Thoracic aorta (tissue), 2 donors: ENCODE results near the gene ALG10. TPM values are rescaled to one million over a fixed set of nuclear protein-coding genes. Genes with fewer than 3 reads are reported as not detected.

Experiments used
- ATAC-seq: fragments of 150-250 bp; one replicate; pipeline ENCODE4 v1.8.0; 2017; ENCODE audit warnings: low read depth; ENCODE audit not compliant: insufficient number of reproducible peaks, low FRiP score
- DNase-seq: peaks from one replicate; pipeline ENCODE4 v3.0.0-alpha.2; 2020; ENCODE audit warnings: low spot score
- H3K27ac ChIP-seq, 2 donors: fragments of 200-600 bp; sonication (generic); 1 replicate in 1 of 2; 2 replicates in 1 of 2; pipeline ENCODE4 v1.5.1; 2016; ENCODE audit warnings: mild to moderate bottlenecking in 2 of 2, moderate library complexity in 2 of 2
- H3K27me3 ChIP-seq: fragments of 200-600 bp; sonication (generic); replicated peaks from 2 replicates; pipeline ENCODE4 v1.6.0; 2016; ENCODE audit warnings: mild to moderate bottlenecking; ENCODE audit not compliant: insufficient read depth
- H3K36me3 ChIP-seq: fragments of 200-600 bp; sonication (generic); one replicate; pipeline ENCODE4 v1.5.1; 2016
- H3K4me1 ChIP-seq, 2 donors: fragments of 200-600 bp; sonication (generic); 1 replicate in 1 of 2; 2 replicates in 1 of 2; pipeline versions ENCODE4 v1.5.1 to v1.6.0; 2016; ENCODE audit warnings: low read depth in 2 of 2, mild to moderate bottlenecking in 1 of 2; ENCODE audit not compliant: control insufficient read depth in 1 of 2
- H3K4me3 ChIP-seq: fragments of 200-600 bp; sonication (generic); 2 replicates; pipeline ENCODE4 v1.5.1; 2016; ENCODE audit warnings: mild to moderate bottlenecking
- H3K9me3 ChIP-seq: fragments of 200-600 bp; sonication (generic); 2 replicates; pipeline ENCODE4 v1.5.1; 2016
- total RNA-seq, 2 donors: library from RNA; depleted of rRNA; stranded (reverse); fragments of >200 nt; gene quantifications; one replicate each; pipeline versions ENCODE4 v1.1.0 to v1.2.3, GENCODE V29; 2016
- TF ChIP-seq, protein P1 (sequence below): fragments of 200-600 bp; sonication (generic); IDR thresholded peaks from one replicate; pipeline ENCODE4 v1.5.1; 2019; ENCODE audit warnings: antibody characterized with exemption

ALG10 gene
- total RNA-seq, 2 donors from 2014 or later, result 5.1 to 11.2 TPM

DNA sequence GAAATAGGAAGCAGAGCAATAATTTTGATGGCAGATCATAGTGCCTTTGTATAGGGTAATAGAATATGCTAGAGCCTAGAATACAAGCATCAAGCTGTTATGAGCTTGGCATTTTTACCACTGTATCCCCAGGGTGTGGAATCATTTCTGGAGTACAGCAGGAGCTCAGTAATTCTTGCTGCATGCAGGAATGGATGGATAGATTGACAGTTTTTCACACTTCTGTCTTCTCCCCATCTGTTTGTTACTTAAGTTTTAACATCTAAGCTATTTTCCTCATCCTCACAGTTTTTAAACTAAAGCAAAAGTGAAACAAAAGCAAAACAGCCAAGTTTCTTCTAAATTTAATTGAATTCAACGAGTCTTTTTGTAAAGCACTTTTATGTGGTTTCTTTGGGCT is 32.6 kb downstream of the ALG10 start:
- Histone ChIP-seq H3K4me3 (no peak overlapping the region), H3K4me1 (no peaks in the 10 kb centered on the region), H3K9me3 (peaks cover 3% of the 10 kb centered on the region), H3K27ac (no peak overlapping the region), H3K36me3 (no peaks in the 10 kb centered on the region), H3K27me3 (no peaks in the 10 kb centered on the region)
- ATAC-seq, result no peak
- DNase-seq, result no peak
- TF ChIP-seq, protein P1, sequence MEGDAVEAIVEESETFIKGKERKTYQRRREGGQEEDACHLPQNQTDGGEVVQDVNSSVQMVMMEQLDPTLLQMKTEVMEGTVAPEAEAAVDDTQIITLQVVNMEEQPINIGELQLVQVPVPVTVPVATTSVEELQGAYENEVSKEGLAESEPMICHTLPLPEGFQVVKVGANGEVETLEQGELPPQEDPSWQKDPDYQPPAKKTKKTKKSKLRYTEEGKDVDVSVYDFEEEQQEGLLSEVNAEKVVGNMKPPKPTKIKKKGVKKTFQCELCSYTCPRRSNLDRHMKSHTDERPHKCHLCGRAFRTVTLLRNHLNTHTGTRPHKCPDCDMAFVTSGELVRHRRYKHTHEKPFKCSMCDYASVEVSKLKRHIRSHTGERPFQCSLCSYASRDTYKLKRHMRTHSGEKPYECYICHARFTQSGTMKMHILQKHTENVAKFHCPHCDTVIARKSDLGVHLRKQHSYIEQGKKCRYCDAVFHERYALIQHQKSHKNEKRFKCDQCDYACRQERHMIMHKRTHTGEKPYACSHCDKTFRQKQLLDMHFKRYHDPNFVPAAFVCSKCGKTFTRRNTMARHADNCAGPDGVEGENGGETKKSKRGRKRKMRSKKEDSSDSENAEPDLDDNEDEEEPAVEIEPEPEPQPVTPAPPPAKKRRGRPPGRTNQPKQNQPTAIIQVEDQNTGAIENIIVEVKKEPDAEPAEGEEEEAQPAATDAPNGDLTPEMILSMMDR, result no peak
